Fibroblast of the aortic adventitia (primary cell): ENCODE results near the gene IL1RAPL1. TPM values are rescaled to one million over a fixed set of nuclear protein-coding genes. Genes with fewer than 3 reads are reported as not detected.

ENCODE experiments used
- DNase-seq: peaks from one replicate; pipeline ENCODE4 v3.0.0-alpha.2; 2010; ENCODE audit warnings: low read depth
- H3K4me3 ChIP-seq: 2 replicates; pipeline ENCODE4 v1.5.1; 2011; ENCODE audit warnings: low read depth, mild to moderate bottlenecking, control low read depth, low read length, moderate library complexity
- CTCF ChIP-seq: IDR thresholded peaks from 2 replicates; pipeline ENCODE4 v1.5.1; 2011; ENCODE audit warnings: mild to moderate bottlenecking, low read length, control low read depth, inconsistent platforms; ENCODE audit not compliant: insufficient read depth
- total RNA-seq: library from RNA; depleted of rRNA; stranded (reverse); fragments of >200 nt; gene quantifications from 2 replicates; pipeline ENCODE4 v1.2.3, GENCODE V29; 2012; ENCODE audit warnings: low replicate concordance

The IL1RAPL1 gene
- total RNA-seq, 1 donor: 7.1 TPM

- no peak overlapping the region for H3K4me3 ChIP-seq
- no peak for TF ChIP-seq CTCF
- DNase-seq: no peak
Measured at GRCh38 chrX:28576117-28576516, 11.1 kb upstream of the IL1RAPL1 start.

GRCh38 chrX:28581522-28581921, 5.7 kb upstream of the IL1RAPL1 start:
- TF ChIP-seq CTCF: no peak
- no peak overlapping the region for H3K4me3 ChIP-seq
- no peak for DNase-seq

GRCh38 chrX:28582511-28582910, 4.7 kb upstream of the IL1RAPL1 start:
- TF ChIP-seq CTCF: no peak
- no peak for DNase-seq
- H3K4me3 ChIP-seq: no peak overlapping the region

GRCh38 chrX:28584025-28584424, 3.2 kb upstream of the IL1RAPL1 start:
- TF ChIP-seq CTCF: no peak

GRCh38 chrX:28585767-28586166, 1.5 kb upstream of the IL1RAPL1 start:
- TF ChIP-seq CTCF: no peak
- no peak for DNase-seq
- H3K4me3 ChIP-seq: no peak overlapping the region

More at GRCh38 chrX:28584025-28584424, 3.2 kb upstream of the IL1RAPL1 start:
- H3K4me3 ChIP-seq: no peak overlapping the region
- no peak for DNase-seq

GRCh38 chrX:28586286-28586685, 960 bp upstream of the IL1RAPL1 start:
- H3K4me3 ChIP-seq: peak overlapping the region; percentile 63
- peak; percentile 25 for DNase-seq
- TF ChIP-seq CTCF: no peak

GRCh38 chrX:28589046-28589445, 1.8 kb downstream of the IL1RAPL1 start:
- no peak for TF ChIP-seq CTCF
- no peak for DNase-seq
- peak overlapping the region; percentile 63 for H3K4me3 ChIP-seq
